Measurements from ENCODE around the gene GAA.
"Not testable (repeated sequence)": the region's sequence is repeated elsewhere in the genome, so short reads cannot be mapped to it uniquely, and the experiment has no call there.

The GAA gene

DNA sequence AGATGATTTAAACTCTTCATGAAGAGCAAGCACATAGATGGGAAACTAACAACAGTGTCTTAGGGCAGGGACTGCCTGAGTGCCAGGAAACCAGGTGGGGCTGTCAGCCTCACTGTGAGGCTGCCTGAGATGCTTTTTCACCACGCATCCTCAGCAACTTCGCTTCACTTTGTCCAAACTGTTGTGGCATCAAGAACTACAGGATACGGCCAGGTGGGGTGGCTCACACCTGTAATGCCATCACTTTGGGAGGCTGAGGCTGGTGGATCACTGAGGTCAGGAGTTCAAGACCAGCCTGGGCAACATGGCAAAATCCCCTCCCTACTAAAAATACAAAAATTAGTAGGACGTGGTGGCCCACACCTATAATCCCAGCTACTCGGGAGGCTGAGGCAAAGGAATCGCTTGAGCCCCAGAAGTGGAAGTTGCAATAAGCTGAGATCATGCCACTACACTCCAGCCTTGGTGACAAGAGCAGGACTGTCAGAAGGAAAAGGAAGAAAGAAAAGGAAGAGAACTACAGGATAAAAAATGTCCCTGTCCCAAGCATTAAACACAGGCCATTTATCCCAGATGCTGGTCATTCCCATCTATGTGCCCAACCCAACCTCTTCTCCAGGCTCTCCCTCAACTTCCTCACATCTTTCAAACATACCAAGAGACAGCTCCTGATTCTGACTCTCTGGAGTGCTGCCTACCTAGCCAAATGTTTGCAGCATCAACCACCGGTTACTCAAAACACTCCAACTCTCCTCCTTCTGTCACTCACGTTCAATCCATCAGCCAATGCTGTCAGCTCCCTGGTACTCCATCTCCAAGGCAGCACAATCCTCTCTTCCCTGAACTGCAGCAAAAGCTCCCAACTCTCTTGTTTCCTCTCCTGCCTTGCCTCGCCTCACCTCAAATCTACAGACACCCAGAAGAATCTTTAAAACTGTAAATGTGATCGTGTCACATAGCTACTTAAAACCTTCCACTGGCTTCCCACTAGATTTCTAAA lies 44.0 kb downstream of the GAA start:
- no peak for ATAC-seq
- DNase-seq, result no peak

- ATAC-seq, result peak; percentile 2
- no peak for DNase-seq
Observed at GRCh38 chr17:80146121-80147034, 45.0 kb downstream of the GAA start.

- ATAC-seq (peak; percentile 95), DNase-seq (peak; percentile 95)
Observed at GRCh38 chr17:80147035-80147822, 45.8 kb downstream of the GAA start, which contains the start of gene EIF4A3. Gene EIF4A3, minus strand, starts transcription at chr17:80147128. Its CDS starts 167 bp downstream, at chr17:80146961.

- DNase-seq (no peak), ATAC-seq (no peak)
Observed at GRCh38 chr17:80151333-80151732, 50.0 kb downstream of the GAA start.

DNA sequence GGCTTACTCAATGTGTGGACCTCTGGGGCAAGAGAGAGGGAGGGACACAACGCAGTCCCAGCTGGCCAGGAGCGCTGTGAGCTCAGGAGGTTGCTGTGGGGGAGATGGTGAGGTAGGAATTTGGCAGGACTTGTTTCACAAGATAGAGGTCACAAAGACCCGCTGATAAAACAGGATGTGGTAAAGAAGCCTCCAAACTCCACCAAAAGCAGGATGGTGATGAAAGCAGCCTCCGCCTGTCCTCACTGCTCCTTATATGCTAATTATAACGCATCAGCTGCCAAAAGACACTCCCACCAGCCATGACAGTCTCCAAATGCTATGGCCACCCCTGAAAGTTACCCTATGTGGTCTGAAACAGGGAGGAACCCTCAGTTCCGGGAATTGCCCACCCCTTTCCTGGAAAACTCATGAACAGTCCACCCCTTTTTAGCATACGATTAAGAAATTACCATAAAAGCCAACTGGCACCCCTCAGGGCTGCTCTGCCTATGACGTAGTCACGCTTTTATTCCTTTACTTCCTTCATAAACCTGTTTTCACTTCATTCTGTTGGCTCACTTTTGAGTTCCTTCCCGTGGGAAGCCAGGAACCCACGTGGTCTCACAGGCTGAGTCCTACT lies 50.8 kb downstream of the GAA start:
- ATAC-seq (no peak), DNase-seq (peak; percentile 13)

DNA sequence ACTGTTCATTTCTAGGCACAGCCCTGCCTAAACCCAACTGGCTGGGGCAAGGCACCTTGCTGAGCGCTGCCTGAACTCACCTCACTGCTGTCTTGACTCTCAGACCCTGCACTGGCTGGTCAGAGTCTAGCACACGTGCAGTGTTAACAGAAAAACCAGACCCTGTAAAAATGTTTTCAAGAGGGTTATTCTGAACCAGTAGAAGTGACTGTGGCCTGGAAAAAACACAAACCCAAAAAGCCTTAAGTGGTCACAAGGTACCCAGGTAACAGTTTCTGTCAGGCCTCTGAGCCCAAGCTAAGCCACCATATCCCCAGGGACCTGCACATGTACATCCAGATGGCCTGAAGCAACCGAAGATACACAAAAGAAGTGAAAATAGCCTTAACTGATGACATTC lies 51.6 kb downstream of the GAA start:
- ATAC-seq (no peak), DNase-seq (no peak)

GRCh38 chr17:80154166-80154565 lies 52.8 kb downstream of the GAA start:
- ATAC-seq, result no peak
- no peak for DNase-seq

- not testable (repeated sequence) for ATAC-seq, DNase-seq
Observed at GRCh38 chr17:80155600-80155999, 54.2 kb downstream of the GAA start.

DNA sequence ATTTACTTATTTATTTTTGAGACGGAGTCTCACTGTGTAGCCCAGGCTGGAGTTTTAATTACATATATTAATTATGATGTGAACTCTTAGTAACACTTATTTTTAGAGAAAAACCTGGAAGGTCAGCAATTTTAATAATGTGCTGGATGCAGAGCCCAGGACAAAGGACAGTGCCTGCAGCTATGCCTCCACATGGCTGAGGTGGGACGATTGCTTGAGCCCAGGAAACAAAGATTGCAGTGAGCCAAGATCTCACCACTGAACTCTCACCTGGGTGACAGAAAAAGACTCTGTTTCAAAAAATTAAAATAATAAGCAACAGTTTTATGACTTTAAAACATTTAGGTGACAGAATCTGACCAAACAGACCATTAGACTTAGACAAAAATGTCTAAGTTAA lies 57.5 kb downstream of the GAA start:
- DNase-seq (no peak), ATAC-seq (no peak)

- no peak for ATAC-seq
- no peak for DNase-seq
Observed at GRCh38 chr17:80160536-80160935, 59.2 kb downstream of the GAA start.

GRCh38 chr17:80163336-80163735 lies 62.0 kb downstream of the GAA start:
- ATAC-seq (no peak), DNase-seq (no peak)

GRCh38 chr17:80164185-80164584 lies 62.8 kb downstream of the GAA start:
- DNase-seq, result no peak
- ATAC-seq, result no peak

- ATAC-seq (no peak), DNase-seq (no peak)
Observed at GRCh38 chr17:80166446-80166845, 65.1 kb downstream of the GAA start.

DNA sequence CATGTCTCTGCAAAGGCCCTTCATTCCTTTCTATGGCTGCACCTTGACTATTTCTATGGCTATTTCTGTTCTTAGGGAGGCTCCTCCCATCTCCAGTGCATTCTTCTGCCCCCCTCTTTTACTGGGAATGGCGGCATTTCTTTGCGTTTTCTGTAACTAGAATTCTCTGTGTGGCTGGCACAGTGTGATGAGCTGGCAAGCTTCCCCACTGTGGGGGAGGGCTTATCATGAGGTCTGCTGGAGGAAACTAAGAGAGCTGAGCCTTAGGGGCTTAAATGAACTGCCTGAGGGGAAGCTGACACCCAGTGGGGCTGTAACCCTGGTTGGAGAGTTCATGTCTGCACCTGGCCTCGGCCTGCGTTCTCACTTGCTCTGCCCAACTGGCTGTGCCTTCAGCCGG lies 67.0 kb downstream of the GAA start:
- DNase-seq, result no peak
- ATAC-seq, result no peak

DNA sequence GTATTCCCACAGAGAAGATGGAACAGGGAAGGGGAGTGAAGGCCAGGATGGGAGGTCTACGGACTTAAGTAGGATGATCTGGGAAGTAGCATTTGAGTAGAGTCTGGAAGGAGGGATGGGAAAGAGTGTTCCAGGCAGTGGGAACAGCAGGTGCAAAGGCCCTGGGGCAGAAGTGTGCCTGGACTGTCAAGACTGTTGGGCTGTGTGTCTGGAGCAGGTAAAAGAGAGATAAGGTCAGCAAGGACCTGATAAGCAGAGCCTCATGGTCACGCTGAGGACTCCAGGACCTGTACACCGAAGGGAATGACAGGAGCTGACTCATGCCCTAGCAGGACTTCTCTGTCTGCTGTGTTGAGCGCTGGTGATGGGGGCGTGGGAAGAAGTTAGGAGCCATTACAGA lies 67.7 kb downstream of the GAA start:
- no peak for ATAC-seq

More for the DNA sequence above, 67.7 kb downstream of the GAA start:
- no peak for DNase-seq

Data from stimulated activated naive CD8-positive, alpha-beta T cell treated with anti-CD3 and anti-CD28 coated beads, Interleukin-15, Interleukin-2, amounts not matched to agents 100 U/mL and 50 U/mL, for 24 hours (primary cell).